GM21367 (cell line): ENCODE measurements around the gene MYBPHL.

Experiments
- ATAC-seq: cut with Tn5 transposase; IDR thresholded peaks from one replicate; pipeline ENCODE4 v1.9.1; 2021; ENCODE audit not compliant: unreplicated experiment

The MYBPHL gene, protein sequence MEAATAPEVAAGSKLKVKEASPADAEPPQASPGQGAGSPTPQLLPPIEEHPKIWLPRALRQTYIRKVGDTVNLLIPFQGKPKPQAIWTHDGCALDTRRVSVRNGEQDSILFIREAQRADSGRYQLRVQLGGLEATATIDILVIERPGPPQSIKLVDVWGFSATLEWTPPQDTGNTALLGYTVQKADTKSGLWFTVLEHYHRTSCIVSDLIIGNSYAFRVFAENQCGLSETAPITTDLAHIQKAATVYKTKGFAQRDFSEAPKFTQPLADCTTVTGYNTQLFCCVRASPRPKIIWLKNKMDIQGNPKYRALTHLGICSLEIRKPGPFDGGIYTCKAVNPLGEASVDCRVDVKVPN

DNA sequence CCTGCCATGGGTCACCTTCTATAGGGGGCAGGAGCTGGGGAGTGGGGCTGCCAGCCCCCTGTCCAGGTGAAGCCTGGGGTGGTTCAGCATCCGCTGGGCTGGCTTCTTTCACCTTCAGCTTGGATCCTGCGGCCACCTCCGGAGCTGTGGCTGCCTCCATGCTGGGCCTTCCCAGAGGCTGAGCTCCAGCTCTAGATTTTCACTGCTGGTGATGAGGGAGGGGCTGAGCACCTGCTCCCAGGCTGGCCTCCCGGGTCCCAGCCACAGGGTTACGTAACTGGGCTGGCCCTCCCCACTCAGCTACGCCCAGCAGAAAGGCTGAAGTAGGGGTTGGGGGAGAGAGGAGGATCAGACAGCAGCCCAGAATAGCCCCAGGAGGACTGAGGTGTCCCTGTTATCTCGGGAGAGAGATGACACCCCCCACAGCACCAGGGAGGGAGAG is at the start of gene MYBPHL:
Gene MYBPHL, minus strand, starts transcription at position 180 of the 442 bp plus-strand sequence. Its CDS starts 20 bp downstream, at position 160.
- ATAC-seq: no peak

DNA sequence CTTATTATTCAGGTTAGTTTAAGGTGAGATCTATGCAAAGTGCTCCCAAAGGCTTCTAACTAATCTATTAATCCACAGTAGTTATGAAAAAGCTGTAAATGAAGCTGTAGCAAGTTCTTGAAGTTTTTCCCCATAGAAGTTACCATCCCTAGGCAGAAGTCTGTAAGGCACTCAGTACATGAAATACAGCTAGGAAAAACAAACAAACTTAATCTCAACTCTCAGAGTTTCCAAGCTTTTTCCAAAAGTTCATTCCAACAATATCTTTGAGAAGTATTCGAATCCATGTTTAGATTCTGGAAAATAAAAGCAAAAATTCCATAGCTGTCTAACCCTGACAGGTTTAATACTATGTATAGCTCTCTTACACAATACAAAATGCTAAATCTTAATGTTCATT is 49.7 kb upstream of the MYBPHL start:
- ATAC-seq: no peak

DNA sequence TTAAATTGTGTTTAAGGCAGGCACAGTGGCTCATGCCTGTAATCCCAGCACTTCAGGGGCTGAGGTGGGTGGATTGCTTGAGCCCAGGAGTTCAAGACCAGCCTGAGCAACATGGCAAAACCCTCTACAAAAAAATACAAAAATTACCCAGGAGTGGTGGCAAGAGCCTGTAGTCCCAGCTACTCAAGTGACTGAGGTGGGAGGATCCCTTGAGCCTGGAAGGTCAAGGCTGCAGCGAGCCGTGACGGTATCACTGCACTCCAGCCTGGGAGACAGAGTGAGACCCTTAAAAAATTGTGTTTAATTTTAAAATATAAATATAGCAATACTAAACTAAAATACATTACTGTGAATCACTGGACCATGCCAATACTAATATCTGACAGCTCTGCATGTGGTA is 48.1 kb upstream of the MYBPHL start:
- no peak for ATAC-seq

DNA sequence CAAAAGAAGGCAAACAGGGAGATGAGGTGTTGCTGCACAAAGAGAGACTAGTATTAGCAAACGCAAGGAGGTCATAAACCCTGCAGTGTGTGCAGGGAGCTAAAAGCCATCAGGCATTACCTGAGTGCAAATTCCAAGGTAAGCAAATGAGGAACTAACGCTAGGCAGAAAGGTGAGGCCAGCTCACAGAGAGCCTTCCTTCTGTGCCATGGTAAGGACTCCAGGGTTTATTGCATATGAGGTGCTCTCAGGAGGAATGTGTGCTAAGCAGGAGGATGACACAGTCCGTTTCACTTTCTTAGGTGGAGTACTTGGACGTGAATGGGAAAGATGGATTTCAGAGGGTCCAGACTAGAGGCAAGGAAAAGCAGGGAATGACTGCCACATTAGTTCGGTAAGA is 44.6 kb upstream of the MYBPHL start:
- no peak for ATAC-seq

DNA sequence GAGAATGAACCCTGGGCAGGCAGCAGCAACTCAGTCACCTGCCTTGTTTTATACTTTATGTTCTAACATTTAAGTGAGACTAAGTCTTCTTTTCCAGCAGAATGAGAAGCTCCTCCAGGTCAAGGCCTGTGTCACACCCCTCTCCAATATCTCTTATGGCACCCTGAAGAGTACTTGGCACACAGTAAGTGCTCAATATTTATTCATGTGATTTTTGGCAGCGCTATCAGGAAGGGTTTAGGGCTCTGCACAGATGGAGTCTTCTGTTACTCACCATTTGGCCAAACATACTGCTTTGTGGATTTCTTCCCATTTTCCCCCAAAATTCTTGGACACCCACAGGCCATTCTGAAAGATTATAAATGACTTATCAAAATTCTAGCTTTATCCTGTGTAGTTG is 43.8 kb upstream of the MYBPHL start:
- no peak for ATAC-seq

DNA sequence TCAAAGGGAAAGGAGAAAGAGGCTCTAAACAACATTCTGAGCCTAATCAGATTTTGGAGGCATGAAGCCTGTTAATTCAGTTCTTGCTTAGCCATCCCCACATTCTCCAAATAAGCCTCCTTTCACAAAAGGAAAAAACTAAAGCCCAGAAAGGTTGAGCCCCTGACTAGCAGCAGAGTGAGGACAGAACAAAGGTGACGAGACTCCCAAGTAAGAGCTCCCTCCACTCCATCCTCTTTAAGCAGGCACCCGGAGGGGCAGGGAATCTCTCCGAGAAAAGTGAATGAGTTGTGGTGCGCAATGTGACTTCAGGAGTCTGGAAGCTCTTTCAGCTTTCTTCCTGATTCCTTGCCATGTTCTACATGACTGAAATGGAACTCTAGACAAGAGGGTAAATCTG is 43.4 kb upstream of the MYBPHL start:
- no peak for ATAC-seq

DNA sequence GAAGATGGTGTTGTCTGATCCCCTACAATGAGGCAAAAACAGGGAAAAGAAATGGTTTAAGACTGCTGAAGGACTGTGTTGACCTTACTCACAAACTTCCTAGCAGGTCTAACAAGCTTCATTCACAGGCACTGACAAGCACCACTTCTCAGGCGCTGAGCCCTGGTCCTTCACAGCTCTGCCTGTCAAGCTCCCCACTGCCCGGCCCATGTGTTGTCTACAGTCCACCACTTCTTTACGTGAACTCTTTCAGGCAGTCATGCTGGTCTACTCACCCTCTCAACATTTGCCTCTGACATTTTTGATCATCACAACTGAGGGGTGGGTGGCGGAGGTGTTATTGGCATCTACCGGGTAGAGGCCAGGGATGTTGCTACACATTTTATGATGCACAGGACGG is 40.7 kb upstream of the MYBPHL start:
- no peak for ATAC-seq

DNA sequence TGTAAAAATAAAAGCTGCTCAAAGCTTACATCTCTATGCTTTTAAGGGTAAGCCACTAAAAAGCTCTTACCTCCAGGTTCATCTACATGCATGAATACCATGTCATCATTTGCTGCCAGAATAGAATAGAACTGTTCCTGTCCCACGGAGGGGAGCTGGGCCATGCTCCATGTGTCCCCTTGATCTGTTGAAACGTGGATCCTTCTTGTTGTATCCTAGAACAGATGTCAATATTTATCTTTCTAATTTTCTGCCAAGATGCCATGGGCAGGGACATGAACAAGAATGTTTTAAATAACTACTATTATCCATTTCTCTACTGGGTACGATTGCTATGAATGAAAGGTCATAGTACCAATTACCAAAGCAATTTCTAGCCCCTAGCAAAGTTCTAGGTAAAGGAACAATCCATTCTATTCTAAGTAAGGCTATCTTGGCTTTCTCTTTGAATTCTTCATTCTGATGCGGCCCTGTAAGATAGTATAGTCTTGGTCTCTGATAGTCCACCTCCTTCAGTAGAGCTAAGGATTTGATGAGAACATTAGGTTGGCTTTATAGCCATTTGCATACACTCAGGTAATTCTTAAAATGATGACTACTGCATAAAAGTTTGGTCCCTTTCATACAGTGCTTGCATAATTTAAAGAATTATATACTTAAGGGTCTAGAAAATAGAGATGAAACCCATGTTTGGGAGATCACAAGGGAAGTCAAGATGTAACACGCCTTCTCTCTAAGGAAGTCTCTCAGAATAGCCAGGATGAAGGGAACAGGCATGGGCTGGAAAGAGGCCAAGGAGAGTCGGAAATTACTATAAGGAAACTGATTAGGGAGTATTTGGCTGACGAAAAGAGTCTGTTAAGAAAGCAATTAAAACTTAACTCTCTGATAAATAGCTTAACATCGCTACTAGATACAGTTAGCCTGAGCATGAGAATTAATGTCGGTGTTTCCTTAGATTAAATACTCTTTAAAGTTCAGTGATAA is 35.4 kb upstream of the MYBPHL start:
- no peak for ATAC-seq

DNA sequence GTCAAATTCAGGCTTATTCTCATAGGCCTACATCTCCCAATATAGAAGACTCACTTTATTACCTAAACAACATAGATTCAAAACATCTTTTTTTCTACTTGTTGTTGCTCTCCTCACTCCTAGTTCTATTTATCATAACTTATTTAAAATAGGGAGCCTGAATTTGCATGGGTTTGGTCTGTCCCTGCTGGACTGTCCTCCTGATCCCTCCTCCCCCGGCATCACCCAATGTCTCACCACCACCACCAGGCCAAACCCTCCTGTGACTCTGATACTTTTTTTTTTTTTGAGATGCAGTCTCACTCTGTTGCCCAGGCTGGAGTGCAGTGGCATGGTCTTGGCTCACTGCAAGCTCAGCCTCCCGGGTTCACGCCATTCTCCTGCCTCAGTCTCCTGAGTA is 31.8 kb upstream of the MYBPHL start:
- no peak for ATAC-seq

DNA sequence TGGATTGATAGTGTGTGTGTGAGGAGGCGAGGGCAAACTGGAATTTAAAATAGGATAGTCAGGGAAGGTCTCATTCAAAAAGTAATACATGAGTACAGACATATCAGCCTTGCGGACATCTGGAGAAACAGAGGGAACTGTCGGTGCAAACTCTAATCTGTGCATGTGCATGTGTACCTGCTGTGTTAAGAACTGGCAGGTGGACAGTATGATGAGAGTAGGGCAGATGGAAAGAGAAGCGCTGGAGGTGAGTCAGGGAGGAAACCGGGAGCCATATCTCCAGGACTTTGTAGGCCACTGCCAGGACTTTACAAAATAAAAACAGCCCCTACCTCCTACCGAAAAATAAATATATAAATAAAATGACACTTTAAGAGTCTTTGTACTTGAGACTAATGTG is 31.3 kb upstream of the MYBPHL start:
- no peak for ATAC-seq

DNA sequence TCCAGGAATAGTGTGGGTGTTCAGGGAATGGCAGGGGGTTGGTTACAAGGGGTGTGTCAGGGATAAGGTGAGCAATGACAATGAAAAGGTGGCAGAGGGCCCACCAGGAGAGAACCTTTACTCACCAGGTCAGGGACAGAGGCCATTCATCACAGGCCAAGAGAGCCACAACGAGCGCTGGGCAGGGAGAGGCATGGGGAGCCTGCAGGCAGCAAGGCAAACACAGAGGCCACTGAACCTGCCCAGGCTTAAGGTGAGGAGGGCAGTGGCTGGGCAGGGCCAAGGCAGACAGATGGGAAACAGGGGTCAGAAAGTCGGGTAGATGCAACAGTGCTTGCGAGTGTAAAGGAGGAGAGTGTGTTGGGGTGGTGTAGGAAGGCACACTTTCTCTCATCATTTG is 28.3 kb upstream of the MYBPHL start:
- ATAC-seq: no peak

DNA sequence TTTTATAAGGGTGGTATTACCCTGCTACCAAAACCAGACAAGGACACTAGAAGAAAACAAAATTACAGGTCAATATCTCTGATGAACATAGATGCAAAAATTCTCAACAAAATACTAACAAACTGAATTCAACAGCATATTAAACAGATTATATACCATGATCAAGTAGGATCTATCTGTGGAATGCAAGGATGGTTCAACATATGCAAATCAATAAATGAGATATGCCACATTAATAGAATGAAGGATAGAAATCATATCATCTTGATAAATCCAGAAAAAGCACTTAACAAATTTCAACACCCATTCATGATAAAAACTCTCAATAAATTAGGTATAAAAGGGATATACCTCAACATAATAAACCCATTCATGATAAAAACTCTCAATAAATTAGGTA is 24.3 kb upstream of the MYBPHL start:
- no peak for ATAC-seq

DNA sequence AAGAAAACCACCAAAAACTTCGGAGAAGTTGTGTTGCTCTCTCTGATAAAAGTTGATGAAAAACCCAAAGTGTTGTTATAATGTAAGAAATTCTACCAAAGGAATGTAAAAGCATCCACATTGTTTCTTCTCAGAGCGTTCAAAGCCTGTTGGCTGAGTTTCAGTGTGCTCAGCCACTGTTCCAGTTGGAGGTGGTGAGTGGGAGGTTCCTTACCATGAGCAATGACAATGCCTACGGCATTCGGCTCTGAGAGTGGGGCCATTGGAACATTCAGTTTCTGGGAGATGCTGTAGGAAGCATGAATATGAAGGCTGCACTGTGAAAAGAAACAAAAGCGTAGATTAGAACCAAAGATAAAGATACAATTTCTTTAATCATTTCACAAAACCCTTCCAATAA is 20.5 kb upstream of the MYBPHL start:
- ATAC-seq: no peak

DNA sequence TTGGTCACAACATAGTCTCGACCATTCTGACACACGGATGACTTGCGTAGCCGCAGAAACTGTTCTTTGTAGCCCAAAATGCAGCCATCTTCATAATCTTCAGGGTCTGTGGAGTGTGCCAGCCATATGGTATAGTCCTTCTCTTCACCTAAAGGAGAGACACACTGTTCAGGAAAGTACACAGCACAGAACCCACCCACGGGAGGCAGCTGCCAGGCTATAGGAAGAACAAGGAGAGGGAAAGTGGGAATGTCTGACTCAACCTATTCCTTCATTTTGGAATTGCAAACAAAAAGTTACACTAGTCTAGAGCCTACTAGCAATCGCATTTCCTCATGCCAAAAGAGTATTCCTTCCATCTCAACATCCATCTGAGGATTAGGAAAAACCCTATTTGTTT is 16.2 kb upstream of the MYBPHL start:
- ATAC-seq: no peak

DNA sequence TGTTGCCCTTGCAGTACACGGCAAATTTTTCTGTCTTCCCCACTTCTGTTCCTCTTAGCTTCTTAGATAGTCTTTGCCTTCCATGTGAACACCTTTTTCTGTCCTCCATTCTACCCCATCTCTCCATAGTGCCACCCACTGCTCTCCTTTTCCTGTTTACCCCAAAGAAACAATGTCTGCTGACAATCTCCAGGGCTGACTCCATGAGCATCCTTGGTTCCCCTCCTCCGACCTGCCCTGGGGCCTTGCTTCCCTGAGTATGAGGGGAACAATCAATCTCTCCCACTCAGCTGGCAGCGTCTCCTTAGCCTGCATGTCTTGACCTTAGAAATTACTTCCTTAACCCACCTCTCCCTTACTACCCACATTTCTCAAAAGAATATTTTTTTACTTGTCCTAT is 12.3 kb upstream of the MYBPHL start:
- ATAC-seq: no peak

DNA sequence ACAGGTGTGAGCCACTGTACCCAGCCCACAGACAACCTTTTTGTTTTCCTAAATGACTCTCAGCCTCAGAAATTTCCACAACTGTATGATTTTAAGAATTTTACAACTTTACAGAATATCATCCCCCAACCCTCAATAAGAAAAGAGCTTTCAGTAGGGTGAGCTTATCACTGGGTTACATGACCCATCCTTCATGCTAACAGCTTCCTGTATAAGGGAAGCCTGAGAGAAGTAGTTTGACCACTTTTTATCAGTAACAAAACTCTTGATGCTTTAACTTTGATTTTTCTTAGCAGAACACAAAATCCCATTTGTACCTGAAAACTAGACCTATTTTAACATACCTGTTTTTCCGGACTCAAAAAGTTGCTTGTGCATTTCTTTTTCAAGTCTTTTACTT is 9.7 kb upstream of the MYBPHL start:
- ATAC-seq: no peak

DNA sequence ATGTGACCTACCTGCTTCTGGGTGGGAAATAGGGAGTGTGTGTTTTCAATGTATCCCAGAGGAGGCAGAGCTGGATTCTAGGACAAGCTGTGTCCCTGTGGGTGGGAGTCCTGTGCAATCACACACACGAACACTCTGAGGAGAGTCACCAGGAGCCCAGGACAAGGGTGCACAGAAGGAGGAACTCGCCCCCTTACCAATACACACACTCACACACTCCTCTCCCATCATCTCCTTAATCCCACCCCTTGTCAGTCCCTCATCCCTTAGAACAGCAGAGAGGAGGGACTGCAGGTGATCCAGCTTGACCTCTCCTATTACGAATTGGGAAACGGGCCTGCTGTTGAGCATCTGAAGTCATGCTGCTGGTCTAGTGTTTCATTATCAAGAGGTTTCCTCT is 8.5 kb upstream of the MYBPHL start:
- ATAC-seq: no peak

DNA sequence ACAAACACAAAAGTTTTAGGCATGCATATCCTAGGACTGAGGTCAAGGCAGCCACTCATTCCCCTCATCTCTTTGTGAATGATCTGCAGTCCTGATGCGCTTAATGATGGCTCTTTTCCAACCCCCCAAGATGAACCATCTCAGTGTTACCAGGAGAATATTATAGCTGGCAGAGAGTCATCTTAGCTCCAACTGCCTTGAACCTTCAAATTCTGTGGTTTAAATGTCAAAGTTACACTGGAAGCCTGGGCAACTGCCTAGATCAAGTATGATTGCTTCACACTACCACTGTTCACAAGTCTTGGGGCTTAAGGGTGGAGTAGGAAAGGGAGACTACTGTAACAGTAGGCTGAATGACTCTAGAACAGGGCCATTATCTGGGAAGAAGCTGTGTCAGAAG is 8.0 kb upstream of the MYBPHL start:
- ATAC-seq: no peak

DNA sequence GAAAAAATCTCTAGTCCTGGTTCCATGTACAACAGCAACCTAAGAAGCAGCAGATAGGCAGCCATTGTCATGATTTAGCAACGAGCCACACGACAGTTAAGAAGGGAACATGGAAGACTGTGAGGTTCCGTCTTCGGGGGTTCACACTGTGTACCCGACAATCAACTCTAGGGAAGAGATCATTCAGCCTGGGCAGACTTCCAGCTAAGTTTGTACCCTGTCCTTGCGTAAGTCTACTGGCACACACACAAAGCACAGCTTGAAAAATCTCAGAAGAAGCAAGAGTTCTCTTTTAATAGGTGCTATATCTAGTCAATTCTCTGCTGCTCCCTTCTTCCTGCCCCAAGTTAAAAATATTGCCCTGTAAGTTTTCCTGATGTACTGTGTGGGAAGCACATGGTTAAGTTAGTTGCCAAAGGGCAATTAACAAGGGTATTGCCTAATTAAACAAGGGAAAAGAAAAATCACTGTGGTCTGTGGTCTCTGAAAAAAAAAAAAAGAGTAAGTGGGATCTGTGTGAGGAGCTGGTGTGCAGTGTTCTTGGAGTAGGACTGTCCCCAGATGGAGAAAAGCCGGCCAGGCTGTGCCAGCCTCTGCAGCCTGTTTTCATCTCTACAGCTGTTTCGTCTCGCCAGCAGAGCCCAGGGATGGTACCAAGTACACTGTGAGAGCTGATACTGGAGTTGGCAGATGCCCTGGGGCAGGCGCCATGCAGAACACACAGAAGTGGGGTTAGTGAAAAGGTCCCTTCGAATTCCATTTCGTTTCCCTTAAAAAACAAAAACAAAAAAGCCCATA is 6.4 kb upstream of the MYBPHL start:
- no peak for ATAC-seq

DNA sequence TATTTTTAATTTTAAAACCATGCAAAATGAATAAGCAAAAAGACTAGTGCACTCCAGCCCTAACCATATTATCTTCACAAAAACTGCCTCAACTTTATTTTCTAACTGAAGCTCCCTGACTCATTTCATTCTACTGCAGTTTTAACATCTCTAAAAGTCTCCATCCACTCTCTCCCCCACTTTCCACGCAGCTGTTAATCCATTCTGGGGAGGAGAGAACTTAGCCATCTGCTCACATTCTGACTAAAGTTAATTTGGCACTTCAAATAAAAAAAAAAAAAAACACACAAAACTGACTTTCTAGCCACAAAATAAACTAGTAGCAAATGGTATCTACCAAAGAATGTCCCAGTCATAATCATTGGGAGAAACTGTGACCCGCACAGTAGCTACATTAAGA is 5.4 kb upstream of the MYBPHL start:
- ATAC-seq: no peak

DNA sequence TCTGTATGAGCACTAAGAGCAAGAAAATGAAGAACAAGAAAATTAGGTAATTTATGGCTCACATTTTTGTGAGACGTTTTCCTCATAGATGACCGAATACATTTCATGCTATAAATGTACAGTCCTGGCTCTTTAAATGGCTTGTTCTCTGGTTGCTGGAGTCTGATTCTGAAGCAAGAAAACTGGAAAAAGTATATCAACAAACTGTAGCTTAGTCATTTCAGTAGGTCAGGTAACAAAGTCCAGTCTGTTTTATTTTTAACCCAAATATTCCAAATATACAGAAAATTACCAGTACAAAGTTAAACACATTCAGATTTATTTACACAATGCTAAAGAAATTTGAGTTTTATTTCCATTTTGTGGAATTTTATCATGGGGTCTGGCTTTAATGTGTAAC is 2.5 kb upstream of the MYBPHL start:
- ATAC-seq: no peak
